ENCODE measurements around the gene MANSC1.

The MANSC1 gene

DNA sequence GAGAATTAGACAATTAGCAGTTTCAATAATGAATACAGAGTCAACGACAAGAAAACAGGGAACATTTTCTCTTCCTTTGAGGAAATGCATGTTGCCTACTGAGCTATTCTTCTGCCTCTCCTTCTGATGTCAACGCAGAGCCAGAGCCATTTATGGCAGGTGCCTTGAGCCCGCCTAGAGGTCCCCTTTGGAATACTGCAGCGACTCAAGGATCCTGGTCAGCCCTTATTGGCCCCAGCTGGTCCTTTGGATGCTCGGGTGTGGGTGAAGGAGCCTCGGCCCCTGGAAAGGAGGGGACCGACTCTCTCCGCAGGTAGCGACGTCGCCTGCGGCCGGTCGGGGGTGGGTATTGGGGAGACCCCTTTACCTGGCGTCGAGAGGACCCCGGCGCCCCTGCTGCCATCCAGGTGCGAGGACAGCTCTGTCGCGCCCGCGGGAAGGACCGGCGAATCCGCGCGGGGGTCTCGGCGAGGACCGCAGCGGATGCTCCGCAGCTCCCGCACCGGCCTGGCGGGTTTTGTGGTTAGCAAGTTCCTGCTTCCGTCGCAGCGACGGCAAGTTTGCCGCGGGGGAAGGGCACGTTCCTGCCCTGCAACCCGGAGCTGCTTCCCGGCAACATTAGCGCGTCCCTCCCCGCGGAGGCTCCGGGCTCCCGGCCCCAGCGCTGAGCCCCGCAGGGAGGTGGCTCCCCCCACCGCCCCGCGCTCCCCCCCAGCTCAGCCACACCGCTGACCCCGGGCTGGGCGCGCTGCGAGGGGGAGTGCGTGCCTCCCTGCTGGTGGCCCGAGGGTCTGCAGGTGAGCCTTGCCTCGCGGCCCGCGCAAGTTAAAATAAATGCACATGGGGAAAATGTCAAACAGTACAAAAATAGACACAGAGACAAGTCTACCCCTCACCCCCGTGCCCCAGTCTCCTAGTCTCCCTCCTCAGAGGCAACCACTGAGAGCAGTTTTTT, at the start of gene MANSC1:
TSS of gene MANSC1 (minus strand) at position 532 of the 955 bp plus-strand sequence. CDS start 6,928 bp downstream, outside the sequence.
- peak; percentile 37 for DNase-seq

DNA sequence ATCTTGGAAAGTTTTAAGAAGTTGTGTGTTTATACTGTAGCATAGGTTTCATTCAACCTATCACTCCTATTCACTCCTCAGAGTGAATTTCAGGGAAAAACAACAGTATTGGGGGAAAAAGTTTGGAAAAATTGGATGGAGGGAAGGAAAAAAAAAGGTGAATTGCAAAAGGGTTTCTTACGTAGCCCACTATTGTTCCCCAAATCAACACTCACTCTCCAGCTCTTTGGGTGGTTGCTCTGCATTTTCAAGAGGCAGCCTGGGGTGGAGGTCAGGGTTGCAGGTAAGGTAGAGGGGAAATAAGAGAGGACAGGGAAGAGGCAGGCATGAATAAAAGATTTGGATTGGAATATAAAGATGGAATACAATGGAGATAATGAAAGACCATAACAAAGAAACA, 49.1 kb upstream of the MANSC1 start:
- no peak for DNase-seq

DNA sequence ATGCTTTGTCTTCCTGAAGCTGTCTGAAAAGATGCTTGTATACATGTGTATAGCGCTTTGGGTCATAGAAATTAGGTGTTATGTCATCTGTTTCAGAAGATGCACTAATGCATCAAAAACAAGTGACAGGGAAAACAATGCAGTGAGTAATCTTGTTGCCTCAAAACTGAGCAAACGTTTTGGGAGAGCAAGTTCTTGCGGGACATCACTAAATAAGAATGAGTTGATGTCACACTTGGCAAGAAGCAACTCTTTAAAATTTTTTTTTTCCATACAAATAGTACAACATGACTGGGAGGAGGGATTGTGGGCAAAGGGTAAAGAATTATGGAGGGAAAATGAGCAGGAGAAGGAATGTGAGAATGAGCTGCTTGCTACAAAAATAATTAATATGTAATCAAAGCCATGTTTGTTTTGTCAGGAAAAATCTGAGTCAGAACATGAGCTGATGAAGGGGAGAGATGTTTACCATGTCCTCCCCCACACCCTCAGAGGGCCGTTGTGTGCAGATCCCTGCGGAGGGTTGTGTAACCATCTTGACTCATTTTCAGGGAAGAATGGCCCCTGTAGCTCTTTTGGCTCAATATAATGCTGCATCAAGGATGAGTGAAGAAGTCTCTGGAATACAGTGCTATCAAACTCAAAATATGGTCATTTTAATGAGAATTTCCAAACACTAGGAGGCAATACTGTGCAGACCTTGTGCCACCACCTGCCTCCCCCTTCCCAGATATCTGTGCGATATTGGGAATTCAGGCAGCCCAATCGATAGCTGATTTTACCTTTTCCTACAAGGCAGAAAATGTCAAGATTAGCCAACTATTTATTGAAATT, 48.2 kb upstream of the MANSC1 start:
- DNase-seq = no peak

DNA sequence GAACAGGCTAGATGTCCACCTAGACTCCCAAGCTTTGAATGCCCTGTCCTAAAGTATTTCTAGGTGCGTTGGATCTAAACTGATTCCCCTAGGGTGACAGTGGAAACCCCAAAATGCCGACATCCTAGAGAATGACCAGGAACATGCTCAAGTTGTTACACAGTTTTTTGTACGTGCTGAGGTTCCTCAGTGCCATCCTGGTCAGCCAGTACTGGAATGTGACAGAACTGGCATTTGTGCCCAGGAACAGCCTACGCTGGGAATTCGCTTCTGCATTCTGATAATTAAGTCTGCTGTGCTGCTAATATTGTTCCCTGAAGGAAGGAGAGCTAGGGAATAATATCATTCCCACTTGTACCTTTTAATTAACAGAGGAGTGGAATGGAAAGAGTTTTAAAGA, 47.1 kb upstream of the MANSC1 start:
- no peak for DNase-seq

- DNase-seq = no peak
These were observed 46.7 kb upstream of the MANSC1 start for GRCh38 chr12:12396694-12397093.

DNA sequence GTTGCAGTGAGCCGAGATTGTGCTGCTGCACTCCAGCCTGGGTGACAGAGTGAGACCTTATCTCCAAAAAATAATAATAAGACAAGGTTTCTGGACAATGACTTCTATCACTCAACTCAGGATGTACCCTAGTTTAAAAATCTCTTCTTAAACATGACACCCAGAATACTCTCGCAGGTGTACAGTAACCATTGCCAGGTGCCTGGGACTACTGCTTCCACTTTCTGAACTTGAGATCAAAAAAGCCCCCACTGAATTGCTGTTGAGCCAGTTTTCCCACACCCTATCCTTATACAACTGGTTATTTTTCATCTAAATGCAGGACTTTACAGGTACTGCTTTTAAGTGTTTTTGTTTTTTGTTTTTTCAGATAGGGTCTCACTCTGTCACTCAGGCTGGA, 43.1 kb upstream of the MANSC1 start:
- DNase-seq = no peak

- DNase-seq = no peak
These were observed 42.4 kb upstream of the MANSC1 start for GRCh38 chr12:12392413-12392812.

DNA sequence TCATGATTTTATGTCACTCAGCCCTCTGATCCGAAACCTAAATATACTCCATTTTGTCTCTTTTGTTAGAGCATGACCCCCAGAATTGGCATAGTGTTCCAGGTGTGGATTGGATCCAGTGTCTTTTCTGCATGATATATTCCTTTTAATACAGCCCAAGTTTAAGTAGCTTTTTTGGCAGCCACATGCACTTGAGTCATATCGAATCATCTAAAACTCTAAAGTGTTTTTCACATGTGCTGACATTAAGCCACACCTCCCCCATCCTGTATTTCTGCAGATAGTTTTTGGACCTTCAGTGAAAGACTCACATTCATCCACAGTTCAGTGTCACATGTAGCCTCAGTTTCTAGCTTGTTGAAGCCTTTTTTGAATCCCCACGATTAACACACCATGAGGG, 37.5 kb upstream of the MANSC1 start:
- no peak for DNase-seq

GRCh38 chr12:12384571-12385340, 34.7 kb upstream of the MANSC1 start:
- DNase-seq = peak; percentile 8

DNA sequence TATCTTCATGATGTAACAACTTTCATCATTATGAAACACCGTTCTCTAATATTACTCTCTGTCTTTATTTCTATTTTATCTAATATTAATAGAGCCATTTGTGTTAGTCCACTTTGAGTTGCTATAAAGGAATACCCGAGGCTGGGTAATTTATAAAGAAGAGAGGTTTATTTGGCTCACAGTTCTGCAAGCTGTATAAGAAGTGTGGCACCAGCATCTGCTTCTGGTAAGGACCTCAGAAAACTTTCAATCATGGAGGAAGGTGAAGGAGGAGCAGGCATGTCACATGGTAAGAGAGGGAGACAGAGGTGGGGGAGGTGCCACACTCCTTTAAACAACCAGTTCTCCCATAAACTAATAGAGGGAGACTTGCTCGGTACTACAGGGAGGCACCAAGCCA, 31.9 kb upstream of the MANSC1 start:
- no peak for DNase-seq

DNA sequence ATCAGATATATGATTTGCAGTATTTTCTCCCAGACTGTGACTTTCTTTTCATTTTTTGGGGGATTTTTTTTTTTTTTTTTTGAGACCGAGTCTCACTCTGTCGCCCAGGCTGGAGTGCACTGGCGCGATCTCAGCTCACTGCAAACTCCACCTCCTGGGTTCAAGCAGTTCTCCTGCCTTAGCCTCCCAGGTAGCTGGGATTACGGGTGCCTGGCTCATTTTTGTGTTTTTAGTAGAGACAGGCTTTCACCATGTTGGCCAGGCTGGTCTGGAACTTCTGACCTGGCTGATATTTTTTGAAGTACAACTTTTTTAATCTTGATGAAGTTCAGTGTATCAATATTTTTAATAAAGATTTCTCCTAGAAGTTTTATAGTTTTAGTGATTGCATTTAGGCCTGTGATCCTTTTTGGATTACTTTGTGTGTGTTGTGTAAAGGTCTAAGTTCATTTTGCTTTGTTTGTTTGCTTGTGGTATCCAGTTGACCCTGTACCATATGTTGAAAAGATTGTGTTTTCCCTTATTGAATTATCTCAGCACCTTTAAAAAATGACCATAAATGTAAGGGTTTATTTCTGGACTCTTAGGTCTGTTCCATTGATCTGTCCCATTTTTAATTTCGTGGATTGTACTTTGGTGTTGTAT, 31.0 kb upstream of the MANSC1 start:
- no peak for DNase-seq

DNA sequence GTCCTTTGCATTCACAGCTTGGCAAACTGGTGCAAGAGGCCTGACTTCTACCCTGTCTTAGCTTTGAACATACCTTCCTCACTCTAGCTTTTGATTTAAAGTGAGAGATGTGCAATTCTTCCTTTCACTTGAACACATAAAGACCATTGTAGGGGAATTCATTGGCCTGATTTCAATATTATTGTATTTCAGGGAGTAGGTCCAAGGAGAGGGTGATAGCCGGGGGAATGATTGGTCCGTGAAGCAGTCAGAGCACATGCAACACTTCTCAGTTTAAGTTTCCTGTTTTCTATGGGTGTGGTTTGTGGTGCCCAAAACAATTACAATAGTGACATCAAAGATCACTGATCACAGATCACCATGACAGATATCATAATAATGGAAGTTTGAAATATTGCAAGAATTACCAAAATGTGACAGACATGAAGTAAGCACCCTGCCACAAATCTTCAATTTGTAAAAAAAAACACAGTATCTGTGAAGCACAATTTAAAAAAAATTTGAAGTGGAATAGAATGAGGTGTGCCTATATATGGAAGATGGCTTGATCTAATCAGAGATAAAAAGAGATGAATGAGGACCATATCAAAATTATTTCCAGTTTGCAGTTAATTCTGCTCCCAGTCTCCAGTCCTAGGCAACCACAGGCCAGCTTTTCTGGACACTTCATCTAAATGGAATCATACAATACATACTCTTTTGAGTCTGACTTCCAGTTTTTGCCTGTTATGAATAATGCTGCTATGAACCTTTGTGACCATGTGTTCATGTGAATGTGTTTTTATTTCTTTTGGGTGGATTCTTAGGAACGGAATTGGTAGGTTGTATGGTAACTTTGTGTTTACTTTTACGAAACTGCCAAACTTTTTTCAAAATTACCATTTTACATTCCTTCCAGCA, 30.0 kb upstream of the MANSC1 start:
- no peak for DNase-seq

DNA sequence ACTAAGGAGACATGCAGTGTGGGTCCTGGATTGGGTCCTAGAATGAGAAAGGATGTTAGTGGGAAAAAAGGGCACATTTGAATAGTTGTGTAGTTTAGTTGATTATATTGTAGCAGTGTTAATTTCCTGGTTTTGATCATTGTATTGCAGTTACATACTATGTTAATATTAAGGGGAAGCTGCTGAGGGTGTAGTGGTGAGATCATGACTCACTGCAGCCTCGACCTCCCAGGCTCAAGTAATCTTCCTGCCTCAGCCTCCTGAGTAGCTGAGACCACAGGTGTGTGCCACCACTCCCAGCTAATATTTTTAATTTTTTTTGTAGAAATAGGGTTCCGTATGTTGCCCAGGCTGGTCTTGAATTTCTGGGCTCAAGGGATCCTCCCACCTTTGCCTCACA, 28.6 kb upstream of the MANSC1 start:
- DNase-seq = no peak

DNA sequence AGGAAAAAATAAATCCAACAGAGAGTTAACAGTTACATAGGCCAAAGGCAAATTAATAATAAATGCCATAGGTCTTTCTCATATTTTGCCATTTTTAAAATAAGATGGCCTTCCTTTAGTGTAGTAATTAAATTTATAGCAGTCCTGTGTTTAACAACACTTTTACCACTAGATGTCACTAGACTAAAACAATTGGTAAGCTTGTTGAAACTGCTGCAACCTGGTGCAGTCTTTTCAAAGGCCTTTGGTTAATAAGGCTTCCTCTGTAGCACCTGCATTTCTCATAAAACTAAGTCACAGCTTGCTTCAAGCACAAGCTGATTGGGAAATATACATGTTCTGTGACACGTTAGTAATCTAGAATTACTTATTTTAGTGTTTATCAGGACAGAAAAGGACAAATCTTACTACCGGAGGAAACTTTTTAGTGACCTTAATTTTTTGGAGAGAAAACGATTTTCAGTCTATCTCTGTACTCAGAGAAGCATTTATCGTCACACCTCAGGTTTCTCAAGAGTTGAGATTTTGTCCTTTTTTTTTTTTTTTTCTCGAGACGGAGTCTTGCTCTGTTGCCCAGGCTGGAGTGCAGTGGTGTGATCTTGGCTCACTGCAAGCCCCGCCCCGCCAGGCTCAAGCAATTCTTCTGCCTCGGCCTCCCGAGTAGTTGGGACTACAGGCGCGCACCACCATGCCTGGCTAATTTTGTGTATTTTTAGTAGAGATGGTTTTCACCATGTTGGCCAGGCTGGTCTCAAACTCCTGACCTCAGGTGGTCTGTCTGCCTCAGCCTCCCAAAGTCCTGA, 26.8 kb upstream of the MANSC1 start:
- DNase-seq = no peak

DNA sequence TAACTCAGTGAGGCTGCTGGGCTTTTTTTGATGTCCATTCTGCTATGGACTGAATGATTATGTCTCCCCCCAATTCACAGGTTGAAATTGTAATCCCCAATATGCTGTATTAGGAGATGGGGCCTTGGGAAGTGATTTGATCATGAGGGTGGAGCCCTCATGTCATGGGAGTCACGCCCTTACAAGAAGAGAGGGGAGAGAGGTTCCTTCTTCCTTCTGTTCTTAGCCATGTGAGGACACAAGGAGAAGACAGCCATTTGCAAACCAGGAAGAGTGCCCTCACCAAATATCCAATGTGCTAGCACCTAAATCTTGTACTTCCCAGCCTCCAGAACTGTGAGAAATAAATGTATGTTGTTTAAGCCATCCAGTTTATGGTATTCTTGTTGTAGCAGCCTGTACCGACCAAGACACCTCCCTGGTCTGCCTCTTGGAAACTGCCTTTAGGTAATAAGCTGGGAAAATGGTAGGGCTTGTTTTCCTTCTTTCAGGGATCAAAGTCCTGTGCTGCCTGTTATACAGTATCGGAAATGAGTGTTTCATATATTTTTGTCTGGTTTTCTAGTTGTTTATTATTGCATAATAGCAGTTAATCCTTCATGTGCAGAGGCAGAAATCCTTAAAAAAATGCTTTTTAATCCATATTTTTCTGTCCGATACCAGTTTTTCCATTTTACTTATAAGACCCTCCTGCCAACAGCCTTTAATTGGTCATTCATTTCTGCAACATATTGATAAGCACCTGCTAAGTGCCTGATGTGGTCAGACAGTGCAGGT, 23.1 kb upstream of the MANSC1 start:
- DNase-seq = no peak

DNA sequence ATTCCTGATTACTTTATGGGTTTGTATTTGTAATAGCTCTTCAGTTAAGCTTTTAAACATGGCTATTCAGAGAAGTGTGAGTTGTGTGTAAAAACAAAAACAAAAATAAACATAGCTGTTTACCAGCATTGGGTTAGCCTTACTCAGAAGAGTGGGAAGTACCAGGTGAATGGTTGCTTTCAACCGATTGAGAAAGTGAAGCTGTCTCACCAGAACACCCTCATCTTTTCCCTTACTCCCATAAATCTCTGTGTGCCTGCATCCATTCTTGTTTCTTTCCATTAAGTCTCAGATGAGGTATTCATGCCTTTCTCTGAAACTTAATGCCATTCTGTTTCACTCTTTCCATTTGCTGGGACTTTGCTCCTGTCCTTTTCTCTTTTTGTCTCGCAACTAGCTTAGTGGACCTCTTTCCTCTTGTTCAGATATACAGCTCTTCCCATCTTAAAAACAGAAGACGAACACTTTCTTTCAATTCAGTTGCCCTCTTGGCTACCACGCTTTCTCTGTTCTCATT, 17.5 kb upstream of the MANSC1 start:
- no peak for DNase-seq

GRCh38 chr12:12366701-12367481, 16.8 kb upstream of the MANSC1 start:
- no peak for DNase-seq

DNA sequence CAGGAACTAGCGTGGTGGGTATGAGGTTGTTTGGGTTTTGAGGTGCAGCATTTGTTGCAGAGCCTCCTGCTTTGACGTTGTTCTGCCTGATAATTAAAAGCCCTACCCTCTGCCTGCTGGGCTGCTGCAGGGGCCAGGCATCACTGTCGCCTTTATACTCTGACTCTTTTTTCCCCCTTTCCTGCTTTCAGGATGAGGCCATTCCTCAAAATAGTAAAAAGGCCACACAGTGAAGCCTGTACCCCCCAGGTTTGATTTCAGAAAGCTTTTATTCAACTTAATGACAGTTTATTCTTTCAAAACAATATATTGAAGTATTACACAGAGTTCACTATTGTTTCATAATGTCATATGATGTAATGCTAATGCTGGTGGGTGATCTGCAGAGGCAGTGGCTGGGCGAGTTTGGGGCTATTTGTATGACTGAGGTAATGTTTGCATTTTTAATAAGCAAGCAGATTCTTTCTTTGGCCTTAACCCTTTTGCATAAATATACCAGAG, 15.9 kb upstream of the MANSC1 start:
- DNase-seq = no peak

GRCh38 chr12:12365446-12365802, 15.4 kb upstream of the MANSC1 start:
- DNase-seq = no peak

Data from activated effector memory CD4-positive, alpha-beta T cell treated with Interleukin-2 at 50 U/mL for 16 hours (primary cell).